Thyroid gland (tissue), 4 donors: Measurements from ENCODE around the gene LGALS1. TPM values are rescaled to one million over a fixed set of nuclear protein-coding genes. Genes with fewer than 3 reads are reported as not detected.
A peak's percentile ranks its signal among the peaks of the same experiment; 100 is the strongest.

Source experiments
- DNase-seq, 2 donors: peaks; one replicate each; pipeline ENCODE4 v3.0.0-alpha.2; 2019
- H3K27ac ChIP-seq, 3 donors: fragments of 200-600 bp; sonication (generic); 1 replicate in 2 of 3; 2 replicates in 1 of 3; pipeline ENCODE4 v1.5.1; 2016 to 2019; ENCODE audit warnings: mild to moderate bottlenecking in 1 of 3, moderate library complexity in 1 of 3
- H3K27me3 ChIP-seq: fragments of 200-600 bp; sonication (generic); one replicate; pipeline ENCODE4 v1.5.1; 2019
- H3K36me3 ChIP-seq, 2 donors: fragments of 200-600 bp; sonication (generic); one replicate each; pipeline ENCODE4 v1.5.1; 2016 to 2019
- H3K4me1 ChIP-seq, 2 donors: fragments of 200-600 bp; sonication (generic); one replicate each; pipeline ENCODE4 v1.5.1; 2017 to 2019
- H3K4me3 ChIP-seq, 3 donors: fragments of 200-600 bp; sonication (generic); replicated peaks in 1 of 3; 1 replicate in 2 of 3; 2 replicates in 1 of 3; pipeline ENCODE4 v1.5.1; 2016; ENCODE audit warnings: mild to moderate bottlenecking in 1 of 3
- H3K9me3 ChIP-seq: fragments of 200-600 bp; sonication (generic); one replicate; pipeline ENCODE4 v1.5.1; 2017
- CTCF ChIP-seq, 6 experiments: fragments of 200-600 bp in 3 of 6; fragments of 450-650 bp in 3 of 6; sonication (generic) in 3 of 6; IDR thresholded peaks; one replicate each; pipeline ENCODE4 v1.5.1; 2016 to 2019; ENCODE audit warnings: antibody characterized with exemption in 6 of 6, mild to moderate bottlenecking in 2 of 6, inconsistent platforms in 1 of 6, moderate library complexity in 1 of 6
- POLR2A ChIP-seq, 2 donors: fragments of 450-650 bp; IDR thresholded peaks; one replicate each; pipeline ENCODE4 v1.6.1; 2017; ENCODE audit warnings: antibody characterized with exemption in 2 of 2, mild to moderate bottlenecking in 2 of 2, moderate library complexity in 1 of 2
- WGBS, 2 donors: methylation state at CpG; one replicate each; pipeline ENCODE4 v1.1.5; 2017; 5-methylcytosine and 5-hydroxymethylcytosine counted together
- intact Hi-C: fragments of 100-400 bp; cut with DNase I; formaldehyde crosslinking; loops from one replicate; pipeline ENCODE4 v1.15.1; 2023
- total RNA-seq, 4 donors: library from RNA; depleted of rRNA; stranded (reverse); fragments of >200 nt; gene quantifications; one replicate each; pipeline ENCODE4 v1.2.3, GENCODE V29; 2016

Gene LGALS1
- total RNA-seq, 4 donors from 2014 or later, result 146 to 212 (median 188) TPM

- H3K4me1 ChIP-seq, result peaks cover 19 to 32% of the 10 kb centered on the region in 2 donors
Observed at GRCh38 chr22:37659066-37659896, 16.2 kb upstream of the LGALS1 start.

GRCh38 chr22:37659897-37660708, 15.3 kb upstream of the LGALS1 start:
- intact Hi-C loops, result no loop called here
- no peak for TF ChIP-seq CTCF (IDR thresholded peaks at IDR 0.05)
- TF ChIP-seq POLR2A (IDR thresholded peaks at IDR 0.05), result no peak
- DNase-seq, result no peak
- Histone ChIP-seq H3K4me1 (peaks cover 19 to 32% of the 10 kb centered on the region in 2 donors), H3K36me3 (no peaks in the 10 kb centered on the region), H3K9me3 (no peaks in the 10 kb centered on the region), H3K4me3 (no peak overlapping the region), H3K27me3 (no peaks in the 10 kb centered on the region), H3K27ac (no peak overlapping the region)
- WGBS, 2 donors, result 82 to 85% methylated on average over 14 of the region's 14 CpGs

More at GRCh38 chr22:37659066-37659896, 16.2 kb upstream of the LGALS1 start:
- H3K36me3 ChIP-seq, result no peaks in the 10 kb centered on the region
- WGBS, 2 donors, result 8 to 16% methylated on average over 10 to 30 of the region's 68 CpGs
- H3K4me3 ChIP-seq, result peak overlapping the region in 1 of 3 donors; percentile 56
- intact Hi-C loops, result no loop called here
- TF ChIP-seq POLR2A (IDR thresholded peaks at IDR 0.05), result no peak
- no peak for TF ChIP-seq CTCF (IDR thresholded peaks at IDR 0.05)
- no peaks in the 10 kb centered on the region for H3K27me3 ChIP-seq
- no peaks in the 10 kb centered on the region for H3K9me3 ChIP-seq
- DNase-seq, result peak; percentile 38 to 46
- H3K27ac ChIP-seq, result no peak overlapping the region

- H3K4me3 ChIP-seq, result no peak overlapping the region
- intact Hi-C loops, result no loop called here
Observed at GRCh38 chr22:37660709-37661045, 14.8 kb upstream of the LGALS1 start.

GRCh38 chr22:37661160-37661924, 14.1 kb upstream of the LGALS1 start:
- peak in 3 of 6 experiments; percentile 14 to 44 (median 29) for TF ChIP-seq CTCF (IDR thresholded peaks at IDR 0.05)
- TF ChIP-seq POLR2A (IDR thresholded peaks at IDR 0.05), result no peak
- H3K9me3 ChIP-seq, result no peaks in the 10 kb centered on the region
- H3K4me3 ChIP-seq, result no peak overlapping the region
- WGBS, 2 donors, result 38 to 47% methylated on average over 12 of the region's 12 CpGs
- H3K27ac ChIP-seq, result peak overlapping the region in 1 of 3 donors; percentile 16
- H3K27me3 ChIP-seq, result no peaks in the 10 kb centered on the region
- peaks cover 19 to 32% of the 10 kb centered on the region in 2 donors for H3K4me1 ChIP-seq
- intact Hi-C loops, result no loop called here
- peak in 1 of 2 donors; percentile 46 for DNase-seq
- no peaks in the 10 kb centered on the region for H3K36me3 ChIP-seq

More at GRCh38 chr22:37660709-37661045, 14.8 kb upstream of the LGALS1 start:
- 69% methylated on average over 2 of the region's 2 CpGs; no CpG with 5 or more reads in 1 of the 2 donors for WGBS, 2 donors
- Histone ChIP-seq H3K36me3 (no peaks in the 10 kb centered on the region), H3K27me3 (no peaks in the 10 kb centered on the region), H3K4me1 (peaks cover 19 to 32% of the 10 kb centered on the region in 2 donors), H3K27ac (peak overlapping the region in 1 of 3 donors; percentile 16), H3K9me3 (no peaks in the 10 kb centered on the region)
- no peak for DNase-seq
- TF ChIP-seq POLR2A (IDR thresholded peaks at IDR 0.05) (no peak), CTCF (IDR thresholded peaks at IDR 0.05) (no peak)
